Kasumi-1 (cell line): ENCODE measurements around the gene OR2G2.

ENCODE experiments used
- DNase-seq, 2 experiments: peaks; one replicate each; lab custom pipeline; 2025; lab: John Stamatoyannopoulos, UW

OR2G2 gene

GRCh38 chr1:247588060-247588459, at the start of gene OR2G2:
Gene OR2G2, plus strand, starts transcription at chr1:247588360. Its CDS starts 0 bp downstream, at chr1:247588360.
- no peak for DNase-seq

GRCh38 chr1:247538561-247538960, 49.6 kb upstream of the OR2G2 start:
- DNase-seq, result no peak

GRCh38 chr1:247539215-247539614, 48.9 kb upstream of the OR2G2 start:
- DNase-seq, result no peak

GRCh38 chr1:247540581-247540980, 47.6 kb upstream of the OR2G2 start:
- no peak for DNase-seq

- DNase-seq, result peak; percentile 10 to 13
Observed at GRCh38 chr1:247542811-247543210, 45.3 kb upstream of the OR2G2 start.

GRCh38 chr1:247548092-247548491, 40.1 kb upstream of the OR2G2 start:
- peak; percentile 70 to 75 for DNase-seq

GRCh38 chr1:247548769-247549182, 39.4 kb upstream of the OR2G2 start, which contains the start of gene GCSAML:
Gene GCSAML, plus strand, starts transcription at chr1:247549134. Its CDS starts 58 bp downstream, at chr1:247549192.
- DNase-seq, result no peak

- DNase-seq, result no peak
Observed at GRCh38 chr1:247551721-247552120, 36.4 kb upstream of the OR2G2 start.

GRCh38 chr1:247552231-247552630, 35.9 kb upstream of the OR2G2 start:
- no peak for DNase-seq

- no peak for DNase-seq
Observed at GRCh38 chr1:247557926-247558674, 30.1 kb upstream of the OR2G2 start.

GRCh38 chr1:247561711-247562110, 26.4 kb upstream of the OR2G2 start:
- no peak for DNase-seq

GRCh38 chr1:247562198-247562597, 26.0 kb upstream of the OR2G2 start:
- DNase-seq, result no peak

GRCh38 chr1:247574236-247574635, 13.9 kb upstream of the OR2G2 start:
- DNase-seq, result no peak

- DNase-seq, result no peak
Observed at GRCh38 chr1:247574664-247575063, 13.5 kb upstream of the OR2G2 start.

- peak; percentile 71 to 87 for DNase-seq
Observed at GRCh38 chr1:247576514-247576913, 11.6 kb upstream of the OR2G2 start.

GRCh38 chr1:247578946-247579460, 9.2 kb upstream of the OR2G2 start:
- DNase-seq, result no peak

- no peak for DNase-seq
Observed at GRCh38 chr1:247605286-247605685, 17.1 kb downstream of the OR2G2 start, which contains the start of gene OR2G3. Gene OR2G3, plus strand, starts transcription at chr1:247605586. Its CDS starts 0 bp downstream, at chr1:247605586.

GRCh38 chr1:247613405-247613804, 25.2 kb downstream of the OR2G2 start:
- no peak for DNase-seq

- no peak for DNase-seq
Observed at GRCh38 chr1:247614625-247615024, 26.5 kb downstream of the OR2G2 start.

GRCh38 chr1:247627951-247628350, 39.8 kb downstream of the OR2G2 start:
- no peak for DNase-seq

GRCh38 chr1:247638011-247638410, 49.9 kb downstream of the OR2G2 start:
- no peak for DNase-seq

GRCh38 chr1:247638781-247639180, 50.6 kb downstream of the OR2G2 start:
- DNase-seq, result no peak
